Activated CD4-positive, alpha-beta memory T cell treated with anti-CD3 and anti-CD28 coated beads for 36 hours (primary cell): ENCODE measurements around the gene ARHGEF10L. TPM values are rescaled to one million over a fixed set of nuclear protein-coding genes. Genes with fewer than 3 reads are reported as not detected.

Experiments
- CTCF ChIA-PET: fragments of 350-600 bp; sonication (Branson Sonifier 250); formaldehyde crosslinking; loops from one replicate; lab custom pipeline; 2021; ENCODE audit warnings: antibody characterized with exemption, inconsistent platforms; lab: Charles Lee
- POLR2A ChIA-PET: fragments of 350-600 bp; sonication (Branson Sonifier 250); formaldehyde crosslinking; loops from one replicate; lab custom pipeline; 2021; ENCODE audit warnings: antibody characterized with exemption; lab: Charles Lee
- DNase-seq: peaks from one replicate; pipeline ENCODE4 v3.0.0-alpha.2; 2020
- H3K27ac Mint-ChIP-seq: one replicate; pipeline ENCODE4 v1.8.0; 2021; ENCODE audit warnings: mixed read lengths
- H3K27me3 Mint-ChIP-seq: one replicate; pipeline ENCODE4 v1.8.0; 2021; ENCODE audit warnings: mixed read lengths
- H3K36me3 Mint-ChIP-seq: one replicate; pipeline ENCODE4 v1.8.0; 2021; ENCODE audit warnings: mixed read lengths
- H3K4me1 Mint-ChIP-seq: one replicate; pipeline ENCODE4 v1.8.0; 2021; ENCODE audit warnings: low read depth, mixed read lengths
- H3K4me3 Mint-ChIP-seq: one replicate; pipeline ENCODE4 v1.8.0; 2021; ENCODE audit warnings: mild to moderate bottlenecking, mixed read lengths
- H3K9me3 Mint-ChIP-seq: one replicate; pipeline ENCODE4 v1.8.0; 2021; ENCODE audit warnings: mixed read lengths
- intact Hi-C: fragments of 100-400 bp; cut with micrococcal nuclease; formaldehyde crosslinking; loops from one replicate; pipeline ENCODE4 v1.15.1; 2023
- total RNA-seq, 2 experiments: library from RNA; stranded (reverse); gene quantifications; one replicate each; pipeline ENCODE4 v1.2.3, GENCODE V29; 2021

ARHGEF10L gene
- total RNA-seq, 2 experiments from 2014 or later = not detected

DNA sequence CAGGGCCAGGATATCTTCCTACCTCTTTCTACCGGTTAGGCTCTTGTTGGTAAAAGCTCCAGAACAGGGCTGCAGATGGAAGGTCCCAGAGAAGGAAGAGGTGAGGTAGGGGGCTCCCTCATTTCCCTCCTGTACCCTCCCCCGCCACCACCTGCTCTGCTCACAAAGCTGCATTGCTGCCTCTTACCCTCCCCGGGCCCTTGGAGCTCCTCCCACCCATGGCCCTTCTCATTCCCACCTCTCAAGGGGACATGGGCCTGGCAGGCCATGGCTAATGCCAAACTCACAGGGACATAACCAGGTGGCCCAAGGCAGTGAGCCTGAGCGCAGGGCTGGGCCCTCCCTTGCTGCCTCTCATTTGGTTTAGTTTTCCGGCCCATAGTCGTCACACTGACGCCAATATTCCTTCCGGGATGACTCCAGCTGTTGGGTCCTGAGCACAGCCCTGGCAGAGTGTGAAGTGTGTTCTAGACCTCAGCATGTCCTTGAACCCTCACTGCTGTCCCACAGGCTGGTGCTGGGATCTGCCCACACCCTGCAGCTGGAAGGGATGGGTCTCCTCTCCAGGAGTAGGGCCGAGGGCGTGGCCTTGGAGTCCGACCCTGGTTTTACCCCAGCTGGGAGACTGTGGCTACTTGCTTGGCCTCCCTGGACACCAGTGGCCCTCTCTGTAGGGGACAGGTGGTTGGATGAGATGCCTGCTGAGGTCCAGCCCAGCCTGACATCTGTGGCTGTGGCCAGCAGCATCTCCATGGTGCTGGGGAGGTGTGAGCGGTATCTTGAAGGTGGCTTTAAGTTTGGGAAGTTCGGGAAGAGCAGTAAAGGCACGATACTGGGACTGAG is 104.6 kb downstream of the ARHGEF10L start:
- CTCF ChIA-PET = no interaction called here
- POLR2A ChIA-PET = no interaction called here
- no peaks in the 10 kb centered on the region for H3K36me3 Mint-ChIP-seq
- no peaks in the 10 kb centered on the region for H3K4me1 Mint-ChIP-seq
- no peak overlapping the region for H3K4me3 Mint-ChIP-seq
- no peak for DNase-seq
- no peak overlapping the region for H3K27ac Mint-ChIP-seq
- H3K9me3 Mint-ChIP-seq = no peaks in the 10 kb centered on the region
- intact Hi-C loops = no loop called here
- H3K27me3 Mint-ChIP-seq = no peaks in the 10 kb centered on the region

DNA sequence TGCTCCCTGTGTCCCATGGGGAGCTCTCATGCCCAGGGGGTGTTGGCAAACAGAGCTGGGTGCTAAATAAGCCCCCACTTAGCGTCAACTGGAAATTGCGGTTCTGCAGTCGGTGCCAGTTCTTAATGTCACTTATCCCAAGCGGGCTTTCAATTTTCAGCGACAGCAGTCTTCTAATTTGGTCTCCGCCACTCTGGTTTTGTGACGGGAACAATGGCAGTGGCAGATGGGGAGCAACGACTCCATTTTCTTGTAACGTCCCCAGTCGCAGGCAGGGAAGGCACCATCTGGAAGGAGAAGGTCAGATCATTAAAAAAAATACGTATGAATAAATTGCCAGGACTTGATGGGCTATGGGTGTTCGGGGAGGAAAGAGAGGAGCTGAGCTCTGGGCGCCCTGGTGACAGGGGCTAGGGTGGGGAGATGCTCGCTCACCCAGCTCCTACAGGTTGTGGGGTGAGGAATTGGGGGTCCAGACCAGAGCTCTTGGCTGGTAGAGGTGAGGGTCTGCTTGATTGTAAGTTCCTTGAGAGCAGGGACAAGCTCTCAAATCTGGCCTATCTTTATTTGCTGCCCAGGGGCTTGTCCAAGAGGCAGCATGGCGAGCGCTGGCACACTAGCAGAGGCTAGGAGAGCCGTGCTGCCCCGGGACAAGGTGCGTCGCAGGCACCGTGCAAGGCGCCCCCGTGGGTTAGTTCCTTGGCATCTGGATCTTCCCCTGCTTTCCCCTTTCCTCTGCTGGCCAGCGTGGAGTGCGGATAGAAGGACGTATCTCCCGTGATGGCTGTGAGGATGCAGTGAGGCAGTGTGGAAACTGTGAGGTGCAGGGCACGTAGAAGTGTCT is 105.8 kb downstream of the ARHGEF10L start:
- no peaks in the 10 kb centered on the region for H3K36me3 Mint-ChIP-seq
- ChIA-PET POLR2A (no interaction called here), CTCF (no interaction called here)
- no peaks in the 10 kb centered on the region for H3K27me3 Mint-ChIP-seq
- no peak for DNase-seq
- no peak overlapping the region for H3K4me3 Mint-ChIP-seq
- no peaks in the 10 kb centered on the region for H3K4me1 Mint-ChIP-seq
- no peak overlapping the region for H3K27ac Mint-ChIP-seq
- no peaks in the 10 kb centered on the region for H3K9me3 Mint-ChIP-seq
- intact Hi-C loops = no loop called here

DNA sequence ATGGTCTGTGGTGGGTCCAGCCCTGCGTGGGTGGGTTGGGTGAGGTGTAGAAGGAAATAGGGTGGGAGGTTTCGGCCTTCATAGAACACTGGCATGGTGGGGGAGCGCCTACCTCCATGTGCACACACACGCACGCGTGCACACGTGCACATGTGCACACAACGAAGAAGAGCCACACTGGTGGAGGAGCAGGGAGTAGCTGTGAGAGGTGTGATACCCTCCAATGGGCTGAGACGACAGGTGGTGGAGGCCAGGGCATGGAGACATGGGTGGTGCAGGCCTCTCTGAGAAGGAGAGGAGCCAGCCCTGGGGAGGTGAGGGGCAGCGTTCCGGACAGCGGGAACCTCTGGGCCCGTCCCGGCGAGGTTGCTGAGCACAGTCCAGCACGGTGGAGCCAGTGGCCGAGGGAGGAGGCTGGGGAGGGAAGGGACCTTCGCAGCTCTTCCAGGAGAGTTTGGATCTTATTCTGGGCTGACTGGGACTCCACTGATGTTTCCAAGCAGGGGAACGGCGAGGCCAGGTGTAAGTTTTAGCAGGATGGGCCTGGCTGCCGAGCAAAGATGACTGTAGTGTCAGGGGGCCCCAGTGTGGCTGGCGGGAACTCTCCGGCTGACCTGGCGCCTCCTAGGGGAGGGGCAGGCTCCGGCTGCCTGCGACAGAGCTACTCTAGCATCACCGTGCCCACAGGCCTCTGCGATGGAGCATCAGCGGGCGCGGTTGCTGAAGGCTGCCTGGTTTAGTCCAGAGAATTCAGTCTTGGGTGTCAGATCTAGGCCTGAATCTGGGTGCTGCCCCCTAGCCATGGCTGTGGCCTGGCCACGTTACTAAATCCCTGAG is 107.2 kb downstream of the ARHGEF10L start:
- Mint-ChIP-seq H3K27me3 (no peaks in the 10 kb centered on the region), H3K4me3 (no peak overlapping the region), H3K9me3 (no peaks in the 10 kb centered on the region), H3K27ac (no peak overlapping the region), H3K4me1 (no peaks in the 10 kb centered on the region), H3K36me3 (no peaks in the 10 kb centered on the region)
- intact Hi-C loops = no loop called here
- no peak for DNase-seq
- ChIA-PET CTCF (no interaction called here), POLR2A (no interaction called here)

DNA sequence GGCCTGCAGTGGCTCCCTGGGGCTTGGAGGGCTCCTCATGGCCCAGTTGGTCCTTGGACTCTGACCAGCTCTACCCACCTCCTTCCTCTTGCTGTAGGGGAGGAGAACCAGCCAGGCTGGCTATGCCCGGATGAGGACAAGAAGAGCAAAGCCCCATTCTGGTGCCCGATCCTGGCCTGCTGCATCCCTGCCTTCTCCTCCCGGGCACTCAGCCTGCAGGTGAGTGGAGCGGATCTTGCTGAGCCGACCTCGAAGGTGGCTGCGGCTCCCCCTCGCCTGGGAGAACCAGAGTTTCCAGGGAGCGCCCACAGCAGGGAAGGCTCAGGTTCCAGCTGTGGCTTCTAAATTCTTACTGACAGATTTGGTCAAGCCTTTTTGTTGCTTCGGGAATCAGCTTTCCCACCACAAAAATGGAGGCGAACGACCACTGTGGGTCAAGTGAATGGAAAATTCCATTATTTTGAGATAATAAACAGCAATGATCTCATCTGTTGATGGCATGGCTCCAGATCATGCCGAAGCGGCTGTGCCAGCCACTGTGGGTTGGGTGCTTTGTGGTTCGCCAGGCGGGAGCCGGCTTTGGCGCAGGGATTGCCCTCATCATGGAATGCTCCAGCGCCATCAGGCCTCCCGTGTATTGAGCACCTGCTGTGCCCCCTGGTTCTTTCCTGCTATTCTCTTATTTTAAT is 109.1 kb downstream of the ARHGEF10L start:
- H3K27ac Mint-ChIP-seq = no peak overlapping the region
- H3K36me3 Mint-ChIP-seq = no peaks in the 10 kb centered on the region
- intact Hi-C loops = no loop called here
- H3K9me3 Mint-ChIP-seq = no peaks in the 10 kb centered on the region
- ChIA-PET CTCF (interaction anchor here (0.9 to 1.1 kb wide), 2 partner anchors 13 to 154 kb away, joined by 3 read pairs; no protein-coding TSS in a partner anchor), POLR2A (no interaction called here)
- no peak overlapping the region for H3K4me3 Mint-ChIP-seq
- H3K27me3 Mint-ChIP-seq = no peaks in the 10 kb centered on the region
- no peaks in the 10 kb centered on the region for H3K4me1 Mint-ChIP-seq
- DNase-seq = no peak

DNA sequence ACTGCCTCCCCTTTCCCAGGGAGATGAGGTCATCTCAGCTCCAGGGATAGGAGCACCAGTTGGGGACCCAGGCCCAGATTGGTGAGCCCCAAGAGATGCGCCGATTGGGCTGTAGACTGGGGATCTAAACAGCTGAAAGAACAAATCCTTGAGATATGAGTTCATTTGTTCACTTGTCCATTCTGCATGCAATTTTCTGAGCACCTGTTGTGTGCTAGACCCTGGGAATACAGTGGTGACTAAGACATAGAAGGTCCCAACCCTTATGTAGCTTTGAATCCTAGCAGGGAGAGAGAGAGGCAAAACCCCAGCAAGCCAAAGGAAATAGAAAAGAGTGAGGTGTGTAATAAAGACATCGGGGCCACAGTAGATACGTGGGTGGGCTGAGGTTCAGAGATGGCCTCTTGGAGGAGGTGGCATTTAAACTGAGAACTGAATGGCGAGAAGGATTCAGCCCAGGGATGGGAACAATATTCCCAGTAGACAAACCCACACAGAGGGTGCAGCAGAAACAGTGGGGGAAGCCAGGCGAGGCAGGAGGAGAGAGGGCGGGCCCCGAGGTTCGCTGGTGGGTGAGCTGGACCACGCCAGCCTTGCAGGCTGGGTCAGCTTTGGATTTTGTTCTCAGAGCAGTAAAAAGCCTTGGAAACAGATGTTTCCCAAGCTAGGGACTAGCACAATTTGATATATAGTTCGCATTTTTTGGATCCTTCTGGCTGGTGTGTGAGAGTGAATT is 110.0 kb downstream of the ARHGEF10L start:
- no peak for DNase-seq
- no peaks in the 10 kb centered on the region for H3K36me3 Mint-ChIP-seq
- no peaks in the 10 kb centered on the region for H3K9me3 Mint-ChIP-seq
- H3K27me3 Mint-ChIP-seq = no peaks in the 10 kb centered on the region
- intact Hi-C loops = no loop called here
- CTCF ChIA-PET = interaction anchor here (1.1 to 1.6 kb wide), 2 partner anchors 11 to 155 kb away, joined by 3 to 4 read pairs; no protein-coding TSS in a partner anchor
- no peak overlapping the region for H3K27ac Mint-ChIP-seq
- no peak overlapping the region for H3K4me3 Mint-ChIP-seq
- H3K4me1 Mint-ChIP-seq = no peaks in the 10 kb centered on the region
- POLR2A ChIA-PET = no interaction called here

DNA sequence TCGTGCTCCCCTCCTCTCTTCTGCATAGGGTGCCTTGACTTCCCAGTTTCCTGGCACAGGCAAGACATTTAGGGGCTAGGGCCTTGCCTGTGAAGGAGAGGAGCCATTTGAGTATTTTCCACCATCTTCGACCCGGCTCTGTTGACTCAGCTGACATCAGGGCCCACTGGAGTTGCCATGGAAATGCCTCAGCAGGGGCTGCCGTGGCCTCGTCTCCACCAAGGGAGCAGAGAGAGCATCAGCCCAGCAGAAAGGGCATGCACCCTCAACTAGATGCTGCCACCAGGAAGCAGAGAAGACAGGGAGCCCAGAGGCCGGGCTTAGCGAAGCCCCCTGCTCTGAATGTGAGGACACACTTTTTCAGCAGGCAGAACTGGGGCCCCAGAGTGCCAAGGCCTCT is 113.8 kb downstream of the ARHGEF10L start:
- Mint-ChIP-seq H3K27ac (no peak overlapping the region), H3K4me1 (no peaks in the 10 kb centered on the region), H3K36me3 (no peaks in the 10 kb centered on the region), H3K4me3 (no peak overlapping the region), H3K9me3 (no peaks in the 10 kb centered on the region), H3K27me3 (peaks cover 2% of the 10 kb centered on the region)
- ChIA-PET CTCF (interaction anchor here (1.2 to 1.4 kb wide), 3 partner anchors 12 to 928 kb away, joined by 3 to 5 read pairs (median 3); no protein-coding TSS in a partner anchor), POLR2A (no interaction called here)
- intact Hi-C loops = no loop called here
- no peak for DNase-seq

DNA sequence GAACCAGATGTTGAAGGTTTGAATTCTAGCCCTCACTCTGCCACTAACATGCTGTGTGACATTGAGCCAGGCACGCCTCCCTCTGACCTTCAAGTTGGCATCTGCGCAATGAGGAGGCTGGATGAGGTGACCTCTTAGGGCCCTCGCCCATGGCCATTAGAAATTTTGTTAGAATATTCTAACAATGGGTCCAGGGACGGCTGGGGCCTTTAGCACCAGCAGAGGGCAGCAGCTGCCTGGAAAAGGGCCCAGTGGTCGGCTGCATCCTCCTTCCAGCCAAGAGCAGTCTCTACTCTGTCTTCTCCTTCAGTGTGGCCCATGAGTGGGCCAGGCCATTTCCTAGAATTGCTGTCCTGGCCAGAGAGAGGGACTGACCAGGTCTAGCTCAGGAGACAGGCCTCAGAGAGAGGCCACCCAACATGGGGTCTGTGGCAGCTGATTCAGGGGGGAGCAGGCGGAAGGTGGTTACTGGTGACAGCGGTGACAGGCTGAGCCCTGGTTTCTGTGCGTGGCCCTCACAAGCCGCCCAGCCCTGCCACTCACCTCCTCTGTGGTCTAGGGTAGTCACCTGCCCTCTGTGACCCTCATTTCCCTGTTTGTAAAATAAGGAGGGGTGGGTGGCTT is 114.3 kb downstream of the ARHGEF10L start:
- Mint-ChIP-seq H3K4me3 (no peak overlapping the region), H3K36me3 (no peaks in the 10 kb centered on the region), H3K27ac (no peak overlapping the region), H3K9me3 (no peaks in the 10 kb centered on the region), H3K4me1 (no peaks in the 10 kb centered on the region), H3K27me3 (peaks cover 2% of the 10 kb centered on the region)
- DNase-seq = peak; percentile 32
- POLR2A ChIA-PET = no interaction called here
- intact Hi-C loops = no loop called here
- CTCF ChIA-PET = interaction anchor here (1.2 to 1.4 kb wide), 2 partner anchors 12 to 928 kb away, joined by 3 to 5 read pairs; no protein-coding TSS in a partner anchor

DNA sequence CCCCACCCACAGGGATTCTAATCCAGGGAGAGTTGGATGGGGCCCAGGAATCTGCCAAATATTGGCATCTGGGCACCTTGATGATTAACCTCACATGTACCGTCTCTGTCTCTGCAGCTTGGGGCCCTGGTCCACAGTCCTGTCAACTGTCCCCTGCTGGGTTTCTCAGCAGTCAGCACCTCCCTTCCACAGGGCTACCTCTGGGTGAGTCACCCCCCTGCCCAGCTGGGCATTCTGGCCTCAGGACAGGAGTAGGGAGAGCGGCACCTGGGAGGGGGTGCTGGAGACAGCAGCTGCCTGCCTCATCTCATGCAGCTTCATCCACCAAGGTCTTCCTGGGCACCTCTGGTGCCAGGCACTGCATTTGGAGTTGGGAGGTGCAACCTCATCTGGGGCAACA is 115.0 kb downstream of the ARHGEF10L start:
- Mint-ChIP-seq H3K27me3 (peaks cover 2% of the 10 kb centered on the region), H3K4me3 (no peak overlapping the region), H3K4me1 (no peaks in the 10 kb centered on the region), H3K27ac (no peak overlapping the region), H3K9me3 (no peaks in the 10 kb centered on the region), H3K36me3 (no peaks in the 10 kb centered on the region)
- CTCF ChIA-PET = interaction anchor here (1.4 kb wide), 1 partner anchor 11 kb away, joined by 3 read pairs; no protein-coding TSS in a partner anchor
- no peak for DNase-seq
- POLR2A ChIA-PET = no interaction called here
- intact Hi-C loops = no loop called here

DNA sequence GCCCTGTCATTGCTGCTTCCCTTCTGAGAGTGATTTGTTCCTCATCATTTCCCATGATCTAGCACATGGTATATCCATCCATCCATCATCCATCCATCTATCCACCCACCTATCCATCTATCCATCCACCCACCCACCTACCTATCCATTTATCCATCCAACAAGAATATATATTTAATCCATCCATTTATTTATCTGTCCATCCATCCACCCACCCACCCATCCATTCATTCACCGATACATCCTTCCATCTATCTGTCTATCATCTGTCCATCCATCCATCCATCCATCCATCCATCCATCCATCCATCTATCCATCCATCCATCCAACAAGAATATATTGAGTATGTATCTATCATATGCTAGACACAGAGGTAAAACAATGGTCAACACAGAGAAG is 115.7 kb downstream of the ARHGEF10L start:
- H3K27ac Mint-ChIP-seq = no peak overlapping the region

DNA sequence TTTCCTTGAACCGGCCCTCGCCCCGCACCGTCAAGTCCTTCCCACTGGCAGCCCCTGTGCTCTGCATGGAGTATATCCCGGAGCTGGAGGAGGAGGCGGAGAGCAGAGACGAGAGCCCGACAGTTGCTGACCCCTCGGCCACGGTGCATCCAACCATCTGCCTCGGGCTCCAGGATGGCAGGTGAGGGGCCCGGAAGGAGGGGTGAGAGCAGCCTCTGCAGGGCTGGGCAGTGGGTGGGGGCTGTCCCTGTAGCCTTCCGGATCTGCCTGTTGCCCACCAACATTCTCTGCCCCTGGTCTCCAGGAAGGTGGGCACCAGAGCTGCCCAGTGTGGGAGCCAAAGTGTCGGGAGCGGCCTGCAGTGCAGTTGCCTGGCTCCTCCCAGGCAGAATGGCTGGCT is 116.4 kb downstream of the ARHGEF10L start:
- no peak overlapping the region for H3K4me3 Mint-ChIP-seq
- H3K27me3 Mint-ChIP-seq = peaks cover 2% of the 10 kb centered on the region
- intact Hi-C loops = no loop called here

More for the DNA sequence above, 115.7 kb downstream of the ARHGEF10L start:
- Mint-ChIP-seq H3K9me3 (no peaks in the 10 kb centered on the region), H3K27me3 (peaks cover 2% of the 10 kb centered on the region), H3K4me1 (no peaks in the 10 kb centered on the region), H3K4me3 (no peak overlapping the region), H3K36me3 (no peaks in the 10 kb centered on the region)
- CTCF ChIA-PET = no interaction called here
- intact Hi-C loops = no loop called here
- DNase-seq = no peak
- POLR2A ChIA-PET = no interaction called here

More for the DNA sequence above, 116.4 kb downstream of the ARHGEF10L start:
- POLR2A ChIA-PET = no interaction called here
- CTCF ChIA-PET = no interaction called here
- Mint-ChIP-seq H3K27ac (no peak overlapping the region), H3K9me3 (no peaks in the 10 kb centered on the region), H3K4me1 (no peaks in the 10 kb centered on the region), H3K36me3 (no peaks in the 10 kb centered on the region)
- no peak for DNase-seq
